ENCODE data around the gene CLEC20A. TPM values are rescaled to one million over a fixed set of nuclear protein-coding genes. Genes with fewer than 3 reads are reported as not detected.

The CLEC20A gene
- total and polyA plus RNA-seq, 2 of the 8 experiments (the other 6 are each of a cell fraction or from before 2014, with no cell fraction given), result not detected

GRCh38 chr1:178490136-178490535 is 6.6 kb downstream of the CLEC20A start:
- Histone ChIP-seq H4K5ac (ENCODE audit: insufficient read length, low read depth, low read length) (no peak overlapping the region), H2BK5ac (ENCODE audit: low read depth, low read length) (no peak overlapping the region), H3K9me3 (ENCODE audit: insufficient read depth in 2 of 2, low read depth in 1 of 2, low read length in 1 of 2) (no peaks in the 10 kb centered on the region), H3K27ac (ENCODE audit: low read depth, low read length) (no peak overlapping the region), H4K20me1 (replicated peaks in 1 of 2; ENCODE audit: control insufficient read depth in 1 of 2, insufficient read depth in 2 of 2, low read length in 2 of 2) (no peaks in the 10 kb centered on the region), H3K23ac (ENCODE audit: insufficient read length) (no peak overlapping the region), H3K4me1 (replicated peaks in 1 of 4; ENCODE audit: control insufficient read depth in 3 of 4, insufficient read depth in 4 of 4, low read length in 3 of 4) (no peaks in the 10 kb centered on the region; a peak in 1 of 7 replicates), H3K4me2 (ENCODE audit: insufficient read depth in 1 of 2, low read depth in 2 of 2, low read length in 2 of 2) (no peak overlapping the region), H4K91ac (replicated peaks; ENCODE audit: insufficient read length, low read length) (no peak overlapping the region), H3K9ac (replicated peaks in 1 of 4; ENCODE audit: extremely low read depth in 1 of 4, low read depth in 3 of 4, low read length in 3 of 4) (no peak overlapping the region), H2BK12ac (ENCODE audit: low read depth, low read length) (no peak overlapping the region), H3K4ac (replicated peaks; ENCODE audit: insufficient read length, low read depth, low read length) (no peak overlapping the region), H4K8ac (ENCODE audit: extremely low read depth, insufficient read depth, low read length) (no peak overlapping the region), H3K4me3 (ENCODE audit: extremely low read depth in 1 of 4, insufficient read depth in 2 of 4, low read depth in 3 of 4, low read length in 4 of 4) (no peak overlapping the region), H3K36me3 (ENCODE audit: control insufficient read depth in 2 of 4, insufficient read depth in 4 of 4, low read length in 3 of 4) (no peaks in the 10 kb centered on the region), H3K18ac (ENCODE audit: extremely low read depth, low read length) (no peak overlapping the region), H3K79me1 (ENCODE audit: low read depth, low read length) (no peaks in the 10 kb centered on the region), H2BK15ac (ENCODE audit: low read length) (no peak overlapping the region), H2AK5ac (ENCODE audit: low read depth, low read length) (no peak overlapping the region), H3K27me3 (replicated peaks in 1 of 4; ENCODE audit: control insufficient read depth in 3 of 4, extremely low read depth in 1 of 4, insufficient read depth in 3 of 4, low read length in 3 of 4) (no peaks in the 10 kb centered on the region), H3K56ac (replicated peaks; ENCODE audit: insufficient read length, low read depth, low read length) (no peak overlapping the region), H3K23me2 (ENCODE audit: low read depth, low read length) (no peaks in the 10 kb centered on the region), H3K14ac (ENCODE audit: insufficient read length) (no peak overlapping the region), H2AFZ (ENCODE audit: low read length) (no peak overlapping the region), H3K79me2 (ENCODE audit: control insufficient read depth in 1 of 2, insufficient read depth in 2 of 2, low read length in 2 of 2) (no peaks in the 10 kb centered on the region), H2BK120ac (replicated peaks; ENCODE audit: low read depth, low read length) (no peak overlapping the region), H2BK20ac (ENCODE audit: low read length) (no peak overlapping the region)
- DNase-seq (ENCODE audit: low read depth in 1 of 2, low spot score in 2 of 2) (peak in 1 of 2 experiments; percentile 33), FAIRE-seq (no peak)
- 87% methylated on average over 8 of the region's 8 CpGs; no CpG with 5 or more reads in 1 of the 2 experiments for WGBS, 2 experiments (ENCODE audit: extremely low coverage in 1 of 2, insufficient coverage in 1 of 2, insufficient read length in 1 of 2, insufficient replicate concordance in 2 of 2, low coverage in 1 of 2, low lambda C conversion rate in 2 of 2, missing lambda C conversion rate in 1 of 2)
- ChIA-PET CTCF (ENCODE audit: partially characterized antibody) (interaction anchor here (1.3 to 10.0 kb wide), 2 partner anchors 10 to 15 kb away, joined by 4 to 100 read pairs; no protein-coding TSS in a partner anchor), POLR2A (ENCODE audit: partially characterized antibody) (no interaction called here)
- TF ChIP-seq TCF12 (IDR thresholded peaks at IDR 0.05; ENCODE audit: low read depth, low read length) (no peak), ASH2L (IDR thresholded peaks at IDR 0.05; ENCODE audit: low read length) (no peak), FOSL1 (IDR thresholded peaks at IDR 0.05; ENCODE audit: insufficient read depth, low read depth, low read length) (no peak), KDM1A (IDR thresholded peaks at IDR 0.05; ENCODE audit: borderline replicate concordance, low read length) (no peak), JUN (IDR thresholded peaks at IDR 0.05; ENCODE audit: low read depth, low read length) (no peak), SP4 (IDR thresholded peaks at IDR 0.05; ENCODE audit: low read length) (no peak), E2F6 (IDR thresholded peaks at IDR 0.05) (no peak)

Measured in H1 (cell line).